GM21528 (cell line): ENCODE data around the gene NUP214.
A peak's percentile ranks its signal among the peaks of the same experiment; 100 is the strongest.

Source experiments
- ATAC-seq: cut with Tn5 transposase; IDR thresholded peaks from one replicate; pipeline ENCODE4 v1.9.1; 2021; ENCODE audit warnings: mild to moderate bottlenecking, moderate library complexity; ENCODE audit not compliant: unreplicated experiment, low FRiP score

NUP214 gene

GRCh38 chr9:131125288-131126058 lies at the start of gene NUP214:
TSS of gene NUP214 (plus strand) at chr9:131125586. CDS start at chr9:131125705, 119 bp downstream.
- ATAC-seq: peak; percentile 93

- ATAC-seq: no peak
Measured at GRCh38 chr9:131076347-131077195, 48.8 kb upstream of the NUP214 start.

DNA sequence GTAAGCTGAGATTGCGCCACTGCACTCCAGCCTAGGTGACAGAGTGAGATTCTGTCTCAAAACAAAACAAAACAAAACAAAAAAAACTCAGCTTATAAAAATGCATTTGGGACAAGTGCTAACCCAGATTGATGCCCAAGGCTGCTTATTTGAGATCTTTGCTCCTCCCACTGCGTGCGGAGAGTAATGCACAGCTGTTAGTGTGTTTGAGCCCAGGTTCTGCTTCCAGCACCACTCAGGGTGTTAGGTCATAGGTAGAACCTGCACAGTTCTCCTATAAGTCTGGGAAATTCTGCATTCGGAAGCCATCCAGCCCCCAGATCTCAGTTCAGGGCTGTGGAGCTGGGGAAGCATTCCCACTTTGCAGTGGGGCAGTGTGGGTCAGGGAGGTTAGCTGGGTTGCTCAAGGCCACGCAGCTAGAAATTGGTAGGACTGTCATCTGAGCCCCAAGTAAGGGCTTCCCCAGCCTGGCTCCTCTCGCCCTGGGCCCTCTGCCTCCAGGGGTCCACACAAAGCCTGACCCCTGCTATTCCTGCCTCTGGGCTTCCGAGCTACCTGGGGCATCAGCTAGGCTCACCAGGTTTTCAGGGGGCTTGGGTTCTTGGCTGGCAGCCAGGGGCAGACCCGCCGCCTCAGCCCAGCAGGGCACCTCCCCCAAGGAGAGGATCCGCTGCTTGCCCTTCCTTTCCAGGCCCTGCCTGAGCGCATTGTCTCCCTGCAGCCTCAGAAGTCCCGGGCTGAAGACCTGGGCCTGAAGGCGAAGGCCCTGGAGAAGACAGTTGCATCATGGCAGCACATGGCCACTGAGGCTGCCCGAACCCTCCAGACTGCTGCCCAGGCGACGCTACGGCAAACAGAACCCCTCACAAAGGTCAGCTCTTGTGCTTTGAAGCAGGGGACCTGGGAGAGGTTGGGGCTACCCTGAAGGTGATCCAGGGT lies 46.7 kb upstream of the NUP214 start:
- ATAC-seq: no peak

DNA sequence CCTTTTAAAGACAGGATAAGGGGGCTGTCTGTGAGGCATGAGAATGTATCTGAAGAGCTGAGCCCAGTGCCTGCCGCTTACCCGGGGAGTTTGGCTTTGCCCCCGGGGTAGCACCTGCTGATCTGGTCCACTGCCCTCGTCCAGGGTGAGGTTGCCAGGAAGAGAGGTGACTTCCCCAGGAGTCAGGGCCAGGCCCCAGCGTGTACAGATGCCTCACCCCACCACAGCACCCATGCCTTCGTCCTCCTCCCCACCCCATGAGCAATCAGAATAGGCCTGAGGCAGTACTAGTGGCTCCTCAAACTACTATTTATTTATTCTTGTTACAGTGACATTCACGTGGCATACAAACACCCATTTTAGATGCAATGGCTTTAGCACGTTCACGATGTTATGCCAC lies 44.8 kb upstream of the NUP214 start:
- ATAC-seq: no peak

DNA sequence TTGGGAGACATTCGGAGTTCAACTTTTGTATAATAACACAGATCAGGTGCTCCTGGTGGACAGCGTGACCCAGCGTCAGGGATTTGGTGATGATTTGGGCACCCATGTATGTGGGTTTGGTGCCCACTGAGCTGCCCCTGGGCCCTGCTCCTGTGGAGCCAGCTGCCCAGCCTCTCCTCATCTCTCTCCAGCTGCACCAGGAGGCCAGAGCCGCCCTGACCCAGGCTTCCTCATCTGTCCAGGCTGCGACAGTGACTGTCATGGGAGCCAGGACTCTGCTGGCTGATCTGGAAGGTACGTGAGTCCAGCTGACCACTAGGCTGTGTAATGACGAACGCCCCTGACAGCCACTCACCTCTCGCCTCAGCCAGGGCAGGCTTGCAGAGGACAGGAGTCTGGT lies 43.5 kb upstream of the NUP214 start:
- no peak for ATAC-seq

DNA sequence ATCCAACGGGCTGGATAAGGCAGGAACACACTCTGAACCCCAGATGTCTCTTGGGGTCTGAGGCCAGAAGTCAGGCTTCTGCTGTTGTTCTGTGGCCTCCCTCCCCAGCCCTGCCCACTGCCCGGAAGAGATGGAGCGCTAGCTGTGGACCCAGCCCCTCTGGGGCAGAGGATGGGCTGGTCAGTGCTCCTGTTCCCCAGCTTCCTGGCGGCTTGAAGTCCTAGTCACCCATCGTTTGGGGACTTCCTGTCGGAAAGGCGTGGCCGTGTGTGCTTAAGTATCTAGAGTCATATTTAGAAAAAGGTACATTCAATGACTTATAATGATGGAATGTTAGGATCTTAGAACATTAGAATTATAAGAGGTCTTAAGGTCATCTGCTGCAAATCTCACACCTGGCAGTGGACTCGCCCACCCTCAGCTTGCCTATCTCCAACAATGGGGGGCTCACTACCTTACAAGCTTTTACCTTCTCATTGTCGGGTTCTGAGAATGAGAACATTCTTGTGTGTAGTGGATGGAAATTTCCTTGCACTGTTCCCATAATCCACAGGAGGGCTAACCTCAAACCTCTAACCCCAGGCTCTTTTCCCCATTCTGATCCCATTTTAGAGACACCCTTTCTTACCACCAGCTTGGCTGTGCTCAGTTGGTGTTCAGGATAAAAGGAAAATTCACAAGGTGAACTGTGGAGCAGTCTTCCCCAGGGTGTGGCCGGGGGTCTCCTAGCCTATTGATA lies 42.4 kb upstream of the NUP214 start:
- no peak for ATAC-seq

- no peak for ATAC-seq
Measured at GRCh38 chr9:131084661-131085369, 40.6 kb upstream of the NUP214 start.

DNA sequence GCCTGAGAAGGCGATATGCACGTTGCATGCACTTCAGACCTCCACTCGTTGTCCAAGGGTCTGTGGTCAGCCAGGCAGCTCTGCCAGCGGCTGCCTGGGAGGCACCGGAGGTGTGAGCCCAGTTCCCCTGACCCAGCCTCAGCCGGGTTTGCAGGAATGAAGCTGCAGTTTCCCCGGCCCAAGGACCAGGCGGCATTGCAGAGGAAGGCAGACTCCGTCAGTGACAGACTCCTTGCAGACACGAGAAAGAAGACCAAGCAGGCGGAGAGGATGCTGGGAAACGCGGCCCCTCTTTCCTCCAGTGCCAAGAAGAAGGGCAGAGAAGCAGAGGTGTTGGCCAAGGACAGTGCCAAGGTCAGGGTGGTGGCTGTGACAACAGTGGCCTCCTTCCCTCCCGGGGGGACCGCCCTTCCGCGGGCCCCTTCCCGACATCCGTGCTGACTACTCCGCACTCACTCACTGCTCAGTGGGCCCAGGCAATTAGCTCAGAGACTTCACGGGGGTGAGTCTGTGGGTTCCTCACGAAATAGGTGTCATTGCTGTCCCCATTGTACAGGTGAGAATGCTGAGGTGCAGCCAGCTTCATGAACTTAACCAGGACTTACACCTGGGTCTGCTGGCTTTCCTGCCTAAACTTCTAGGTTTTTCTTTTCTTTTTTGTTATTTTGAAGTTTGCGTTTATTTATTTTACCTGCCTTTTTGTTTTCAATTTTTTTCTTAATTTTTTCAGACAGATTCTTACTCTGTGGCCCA lies 39.8 kb upstream of the NUP214 start:
- no peak for ATAC-seq

DNA sequence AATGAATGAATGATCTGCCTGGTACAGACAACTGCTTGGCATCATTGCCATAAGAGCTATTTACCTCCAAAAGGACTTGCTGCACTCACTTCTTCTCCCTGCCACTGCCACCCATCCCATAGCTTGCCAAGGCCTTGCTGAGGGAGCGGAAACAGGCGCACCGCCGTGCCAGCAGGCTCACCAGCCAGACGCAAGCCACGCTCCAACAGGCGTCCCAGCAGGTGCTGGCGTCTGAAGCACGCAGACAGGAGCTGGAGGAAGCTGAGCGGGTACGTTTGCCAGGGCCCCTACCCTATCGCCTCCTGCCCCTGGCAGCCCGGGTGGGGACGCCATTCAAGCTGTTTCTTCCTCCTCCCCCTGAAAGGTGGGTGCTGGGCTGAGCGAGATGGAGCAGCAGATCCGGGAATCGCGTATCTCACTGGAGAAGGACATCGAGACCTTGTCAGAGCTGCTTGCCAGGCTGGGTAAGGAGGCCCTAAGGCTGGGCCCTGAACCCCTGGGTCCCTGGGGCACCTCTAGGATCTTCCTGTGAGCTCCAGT lies 38.0 kb upstream of the NUP214 start:
- no peak for ATAC-seq

GRCh38 chr9:131090025-131090787 lies 35.2 kb upstream of the NUP214 start:
- no peak for ATAC-seq

GRCh38 chr9:131091352-131091992 lies 33.9 kb upstream of the NUP214 start:
- ATAC-seq: no peak

DNA sequence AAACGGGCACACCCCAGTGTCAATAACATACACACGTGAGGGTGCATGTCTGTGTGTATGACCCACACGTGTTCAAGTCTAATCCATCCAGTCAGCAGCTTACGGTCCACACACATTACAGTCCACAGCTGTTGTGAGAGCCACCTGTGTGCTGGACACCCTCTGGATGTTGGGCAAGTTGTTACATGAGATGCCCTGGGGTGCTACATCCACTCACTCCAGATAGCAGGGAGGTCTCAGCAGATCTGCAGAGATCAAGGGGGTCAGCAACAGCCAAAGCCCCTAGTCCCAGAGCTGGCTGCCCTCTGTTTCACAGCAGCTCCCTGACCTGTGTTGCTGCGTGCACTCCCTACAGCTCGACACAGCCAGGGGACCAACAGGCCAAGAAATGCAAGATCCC lies 33.4 kb upstream of the NUP214 start:
- no peak for ATAC-seq

GRCh38 chr9:131092548-131093440 lies 32.6 kb upstream of the NUP214 start:
- ATAC-seq: no peak

DNA sequence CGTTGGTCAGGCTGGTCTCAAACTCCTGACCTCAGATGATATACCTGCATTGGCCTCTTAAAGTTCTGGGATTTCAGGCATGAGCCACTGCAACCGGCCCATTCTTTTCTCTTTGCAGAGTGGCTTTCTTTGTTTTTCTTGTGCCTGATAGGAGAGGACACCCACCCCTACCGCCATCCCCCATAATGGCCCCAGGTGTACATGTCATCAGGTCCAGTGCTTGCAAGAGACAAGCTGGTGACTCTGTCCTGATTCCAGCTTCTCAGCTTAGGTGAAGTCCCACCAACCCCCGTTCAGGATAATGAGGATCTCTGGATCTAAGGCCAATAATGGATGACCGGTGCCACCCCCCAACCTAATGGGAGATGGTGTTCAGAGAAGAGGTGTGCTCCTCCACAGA lies 31.4 kb upstream of the NUP214 start:
- ATAC-seq: no peak

GRCh38 chr9:131094622-131095021 lies 30.8 kb upstream of the NUP214 start:
- ATAC-seq: no peak

GRCh38 chr9:131095666-131096268 lies 29.6 kb upstream of the NUP214 start:
- ATAC-seq: no peak
